Measurements from ENCODE around the gene STAG2.
"Not testable (repeated sequence)": the region's sequence is repeated elsewhere in the genome, so short reads cannot be mapped to it uniquely, and the experiment has no call there.

STAG2 gene

DNA sequence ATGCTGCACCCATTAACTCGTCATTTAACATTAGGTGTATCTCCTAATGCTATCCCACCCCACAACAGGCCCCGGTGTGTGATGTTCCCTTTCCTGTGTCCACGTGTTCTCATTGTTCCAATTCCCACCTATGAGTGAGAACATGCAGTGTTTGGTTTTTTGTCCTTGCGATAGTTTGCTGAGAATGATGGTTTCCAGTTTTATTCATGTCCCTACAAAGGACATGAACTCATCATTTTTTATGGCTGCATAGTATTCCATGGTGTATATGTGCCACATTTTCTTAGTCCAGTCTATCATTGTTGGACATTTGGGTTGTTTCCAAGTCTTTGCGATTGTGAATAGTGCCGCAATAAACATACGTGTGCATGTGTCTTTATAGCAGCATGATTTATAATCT, 143.0 kb downstream of the STAG2 start:
- H3K27me3 ChIP-seq (ENCODE audit: control insufficient read depth in 1 of 2, insufficient read depth in 2 of 2, low read length in 2 of 2); H3K9me3 ChIP-seq (ENCODE audit: control insufficient read depth in 2 of 2, low read length in 2 of 2); H3K36me3 ChIP-seq (ENCODE audit: control insufficient read depth in 2 of 2, insufficient read depth in 2 of 2, low read length in 2 of 2); H3K4me1 ChIP-seq (ENCODE audit: control insufficient read depth, insufficient read depth, low read length); H3K9ac ChIP-seq (ENCODE audit: low read length in 2 of 2); H3K27ac ChIP-seq (ENCODE audit: low read length); H3K4me3 ChIP-seq (ENCODE audit: low read length in 2 of 2): not testable (repeated sequence)

DNA sequence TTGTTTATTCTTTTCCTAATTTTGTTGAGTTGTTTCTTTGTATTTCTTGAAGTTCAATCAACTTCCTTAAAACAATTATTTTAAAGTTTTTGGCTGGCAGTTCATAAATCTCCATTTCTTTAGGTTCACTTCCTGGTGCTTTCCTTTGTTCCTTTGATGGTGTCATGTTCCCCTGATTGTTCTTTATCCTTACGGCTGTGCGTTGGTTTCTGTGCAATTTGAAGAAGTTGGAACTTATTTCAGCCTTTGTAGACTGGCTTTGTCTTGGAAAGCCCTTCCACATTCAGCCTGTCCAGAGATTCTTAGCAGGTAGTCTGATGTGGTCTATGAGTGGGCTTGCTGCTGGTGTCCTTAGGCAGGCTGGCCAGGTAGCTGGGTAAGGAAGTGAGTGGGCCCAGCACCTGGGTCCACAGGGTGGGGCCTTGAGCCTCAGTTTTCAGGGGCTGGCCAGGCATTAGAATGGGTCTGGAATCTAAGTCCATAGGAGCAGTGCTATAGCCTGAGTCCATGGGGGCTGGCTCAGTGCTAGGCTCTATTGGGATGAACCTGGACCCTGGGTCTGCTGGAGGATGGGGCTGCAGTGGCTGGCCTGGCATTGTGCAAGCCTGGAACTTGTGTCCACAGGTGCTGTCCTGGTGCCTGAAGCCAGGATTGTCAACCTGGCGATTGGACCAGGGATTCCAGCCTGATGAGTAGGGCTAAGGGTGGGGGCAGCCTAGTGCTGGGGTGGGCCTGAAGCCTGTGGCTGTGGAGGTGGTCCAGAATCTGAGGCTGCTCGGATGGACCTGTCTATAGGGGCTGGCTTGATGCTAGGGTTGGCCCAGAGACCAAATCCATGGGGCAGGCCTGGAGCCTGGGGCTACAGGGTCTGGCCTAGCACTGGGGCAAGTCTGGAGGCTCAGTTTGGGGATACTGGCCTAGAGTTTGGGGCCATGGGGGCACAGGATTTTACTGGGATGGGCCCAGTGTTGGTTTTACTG, 152.4 kb downstream of the STAG2 start:
- Histone ChIP-seq H3K4me3 (ENCODE audit: low read length in 2 of 2) (no peak overlapping the region), H3K36me3 (ENCODE audit: control insufficient read depth in 2 of 2, insufficient read depth in 2 of 2, low read length in 2 of 2) (no peaks in the 10 kb centered on the region), H3K4me1 (ENCODE audit: control insufficient read depth, insufficient read depth, low read length) (no peaks in the 10 kb centered on the region), H3K9me3 (ENCODE audit: control insufficient read depth in 2 of 2, low read length in 2 of 2) (no peaks in the 10 kb centered on the region), H3K27me3 (ENCODE audit: control insufficient read depth in 1 of 2, insufficient read depth in 2 of 2, low read length in 2 of 2) (peaks cover 0 to 2% of the 10 kb centered on the region in 2 donors), H3K9ac (ENCODE audit: low read length in 2 of 2) (no peak overlapping the region), H3K27ac (ENCODE audit: low read length) (no peak overlapping the region)

DNA sequence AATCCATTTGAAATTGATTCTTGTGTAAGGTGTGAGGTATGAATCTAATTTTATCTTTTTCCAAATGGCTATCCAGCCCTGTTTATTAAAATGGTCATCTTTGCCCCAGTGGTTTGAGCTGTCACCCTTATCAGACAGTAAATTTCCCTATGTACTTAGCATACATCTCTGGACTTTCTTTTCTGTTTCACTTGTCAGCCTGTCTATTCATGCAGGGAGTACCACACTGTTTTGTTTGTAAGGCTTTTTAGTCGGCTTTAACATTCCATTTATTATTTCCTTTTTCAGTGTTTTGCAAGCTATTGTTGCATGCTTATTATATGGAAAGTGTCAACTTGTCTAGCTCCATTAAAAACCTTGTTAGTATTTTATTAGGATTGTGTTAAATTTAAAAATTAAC, 155.8 kb downstream of the STAG2 start:
- no peak overlapping the region for H3K9ac ChIP-seq (ENCODE audit: low read length in 2 of 2)
- H3K4me3 ChIP-seq (ENCODE audit: low read length in 2 of 2), result no peak overlapping the region

DNA sequence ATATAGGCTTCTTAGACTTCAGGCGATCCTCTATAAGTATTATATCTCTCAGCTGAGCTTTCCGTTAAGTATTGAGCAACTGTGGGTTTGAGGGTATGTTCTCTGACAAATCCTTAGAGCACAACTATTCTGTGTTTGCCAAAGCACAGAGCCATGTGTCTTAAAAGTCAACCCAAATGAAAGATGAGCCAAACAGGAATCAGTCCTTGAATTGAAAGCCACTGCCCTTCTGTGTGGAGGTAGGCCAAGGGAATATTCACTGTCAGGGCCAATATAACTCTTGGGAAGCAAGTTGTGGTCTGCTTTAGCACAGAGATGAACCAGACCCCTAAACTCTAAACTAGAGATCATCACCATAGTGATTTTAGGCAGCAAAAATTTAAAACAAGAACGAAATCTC, 164.0 kb downstream of the STAG2 start:
- Histone ChIP-seq H3K27me3 (ENCODE audit: control insufficient read depth in 1 of 2, insufficient read depth in 2 of 2, low read length in 2 of 2) (no peaks in the 10 kb centered on the region), H3K27ac (ENCODE audit: low read length) (no peak overlapping the region), H3K9ac (ENCODE audit: low read length in 2 of 2) (no peak overlapping the region), H3K9me3 (ENCODE audit: control insufficient read depth in 2 of 2, low read length in 2 of 2) (no peaks in the 10 kb centered on the region), H3K4me3 (ENCODE audit: low read length in 2 of 2) (no peak overlapping the region), H3K4me1 (ENCODE audit: control insufficient read depth, insufficient read depth, low read length) (no peaks in the 10 kb centered on the region), H3K36me3 (ENCODE audit: control insufficient read depth in 2 of 2, insufficient read depth in 2 of 2, low read length in 2 of 2) (no peaks in the 10 kb centered on the region)

More for the DNA sequence above, 155.8 kb downstream of the STAG2 start:
- Histone ChIP-seq H3K36me3 (ENCODE audit: control insufficient read depth in 2 of 2, insufficient read depth in 2 of 2, low read length in 2 of 2) (no peaks in the 10 kb centered on the region), H3K27ac (ENCODE audit: low read length) (no peak overlapping the region), H3K4me1 (ENCODE audit: control insufficient read depth, insufficient read depth, low read length) (no peaks in the 10 kb centered on the region), H3K9me3 (ENCODE audit: control insufficient read depth in 2 of 2, low read length in 2 of 2) (no peaks in the 10 kb centered on the region), H3K27me3 (ENCODE audit: control insufficient read depth in 1 of 2, insufficient read depth in 2 of 2, low read length in 2 of 2) (peaks cover 0 to 2% of the 10 kb centered on the region in 2 donors)

- H3K9ac ChIP-seq (ENCODE audit: low read length in 2 of 2), result no peak overlapping the region
- no peaks in the 10 kb centered on the region for H3K36me3 ChIP-seq (ENCODE audit: control insufficient read depth in 2 of 2, insufficient read depth in 2 of 2, low read length in 2 of 2)
- H3K9me3 ChIP-seq (ENCODE audit: control insufficient read depth in 2 of 2, low read length in 2 of 2), result no peaks in the 10 kb centered on the region
- H3K27me3 ChIP-seq (ENCODE audit: control insufficient read depth in 1 of 2, insufficient read depth in 2 of 2, low read length in 2 of 2), result no peaks in the 10 kb centered on the region
- H3K4me3 ChIP-seq (ENCODE audit: low read length in 2 of 2), result no peak overlapping the region
- H3K4me1 ChIP-seq (ENCODE audit: control insufficient read depth, insufficient read depth, low read length), result no peaks in the 10 kb centered on the region
- H3K27ac ChIP-seq (ENCODE audit: low read length), result no peak overlapping the region
Measured at GRCh38 chrX:124127496-124127895, 166.0 kb downstream of the STAG2 start.

DNA sequence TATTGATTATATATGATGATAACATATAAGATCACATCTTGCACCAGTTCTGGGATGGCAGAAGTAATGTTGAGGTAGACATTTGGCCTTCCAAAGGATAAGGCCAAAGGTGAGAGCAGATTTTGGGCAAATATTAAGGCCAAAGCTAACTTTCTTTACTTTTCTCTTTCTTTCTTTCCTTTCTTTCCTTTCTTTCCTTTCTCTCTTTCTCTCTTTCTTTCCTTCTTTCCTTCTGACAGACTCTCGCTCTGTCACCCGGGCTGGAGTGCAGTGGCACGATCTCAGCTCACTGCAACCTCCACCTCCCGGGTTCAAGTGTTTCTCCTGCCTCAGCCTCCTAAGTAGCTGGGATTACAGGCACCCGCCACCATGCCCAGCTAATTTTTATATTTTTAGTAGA, 170.9 kb downstream of the STAG2 start:
- H3K36me3 ChIP-seq (ENCODE audit: control insufficient read depth in 2 of 2, insufficient read depth in 2 of 2, low read length in 2 of 2); H3K4me1 ChIP-seq (ENCODE audit: control insufficient read depth, insufficient read depth, low read length); H3K4me3 ChIP-seq (ENCODE audit: low read length in 2 of 2); H3K27me3 ChIP-seq (ENCODE audit: control insufficient read depth in 1 of 2, insufficient read depth in 2 of 2, low read length in 2 of 2); H3K9ac ChIP-seq (ENCODE audit: low read length in 2 of 2); H3K9me3 ChIP-seq (ENCODE audit: control insufficient read depth in 2 of 2, low read length in 2 of 2); H3K27ac ChIP-seq (ENCODE audit: low read length): not testable (repeated sequence)

DNA sequence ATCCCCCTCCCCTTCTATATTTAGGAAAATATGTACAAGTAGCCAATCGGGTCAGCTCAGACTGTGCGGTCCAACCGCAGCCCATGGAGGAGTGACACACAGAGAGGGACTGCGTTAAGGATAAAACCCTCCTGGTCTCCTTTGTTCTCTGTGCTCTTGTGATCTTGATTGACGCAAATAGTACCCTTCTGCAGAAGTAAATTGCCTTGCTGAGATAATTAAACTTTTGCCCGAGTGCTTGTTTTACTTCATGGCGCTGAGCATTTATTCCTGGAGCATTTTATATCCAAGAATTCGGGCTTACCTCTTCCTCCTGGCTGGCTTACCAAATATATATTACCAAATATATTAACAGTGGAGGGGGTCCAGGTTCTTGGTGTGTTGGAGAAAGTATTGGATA, 184.2 kb downstream of the STAG2 start:
- no peak overlapping the region for H3K9ac ChIP-seq (ENCODE audit: low read length in 2 of 2)
- no peaks in the 10 kb centered on the region for H3K27me3 ChIP-seq (ENCODE audit: control insufficient read depth in 1 of 2, insufficient read depth in 2 of 2, low read length in 2 of 2)
- no peaks in the 10 kb centered on the region for H3K36me3 ChIP-seq (ENCODE audit: control insufficient read depth in 2 of 2, insufficient read depth in 2 of 2, low read length in 2 of 2)
- no peak overlapping the region for H3K27ac ChIP-seq (ENCODE audit: low read length)
- H3K4me1 ChIP-seq (ENCODE audit: control insufficient read depth, insufficient read depth, low read length), result no peaks in the 10 kb centered on the region
- no peak overlapping the region for H3K4me3 ChIP-seq (ENCODE audit: low read length in 2 of 2)
- H3K9me3 ChIP-seq (ENCODE audit: control insufficient read depth in 2 of 2, low read length in 2 of 2), result peaks cover 0 to 3% of the 10 kb centered on the region in 2 donors

- no peak overlapping the region for H3K27ac ChIP-seq (ENCODE audit: low read length)
- no peaks in the 10 kb centered on the region for H3K36me3 ChIP-seq (ENCODE audit: control insufficient read depth in 2 of 2, insufficient read depth in 2 of 2, low read length in 2 of 2)
- H3K9me3 ChIP-seq (ENCODE audit: control insufficient read depth in 2 of 2, low read length in 2 of 2), result no peaks in the 10 kb centered on the region
- no peaks in the 10 kb centered on the region for H3K4me1 ChIP-seq (ENCODE audit: control insufficient read depth, insufficient read depth, low read length)
- H3K4me3 ChIP-seq (ENCODE audit: low read length in 2 of 2), result no peak overlapping the region
- H3K27me3 ChIP-seq (ENCODE audit: control insufficient read depth in 1 of 2, insufficient read depth in 2 of 2, low read length in 2 of 2), result no peaks in the 10 kb centered on the region
- H3K9ac ChIP-seq (ENCODE audit: low read length in 2 of 2), result no peak overlapping the region
Measured at GRCh38 chrX:124151195-124151594, 189.7 kb downstream of the STAG2 start.
